ENCODE results near the gene ESR1. TPM values are rescaled to one million over a fixed set of nuclear protein-coding genes. Genes with fewer than 3 reads are reported as not detected.

Gene ESR1
- total RNA-seq, 2 experiments from 2014 or later: 0.06 TPM; not detected in 1

DNA sequence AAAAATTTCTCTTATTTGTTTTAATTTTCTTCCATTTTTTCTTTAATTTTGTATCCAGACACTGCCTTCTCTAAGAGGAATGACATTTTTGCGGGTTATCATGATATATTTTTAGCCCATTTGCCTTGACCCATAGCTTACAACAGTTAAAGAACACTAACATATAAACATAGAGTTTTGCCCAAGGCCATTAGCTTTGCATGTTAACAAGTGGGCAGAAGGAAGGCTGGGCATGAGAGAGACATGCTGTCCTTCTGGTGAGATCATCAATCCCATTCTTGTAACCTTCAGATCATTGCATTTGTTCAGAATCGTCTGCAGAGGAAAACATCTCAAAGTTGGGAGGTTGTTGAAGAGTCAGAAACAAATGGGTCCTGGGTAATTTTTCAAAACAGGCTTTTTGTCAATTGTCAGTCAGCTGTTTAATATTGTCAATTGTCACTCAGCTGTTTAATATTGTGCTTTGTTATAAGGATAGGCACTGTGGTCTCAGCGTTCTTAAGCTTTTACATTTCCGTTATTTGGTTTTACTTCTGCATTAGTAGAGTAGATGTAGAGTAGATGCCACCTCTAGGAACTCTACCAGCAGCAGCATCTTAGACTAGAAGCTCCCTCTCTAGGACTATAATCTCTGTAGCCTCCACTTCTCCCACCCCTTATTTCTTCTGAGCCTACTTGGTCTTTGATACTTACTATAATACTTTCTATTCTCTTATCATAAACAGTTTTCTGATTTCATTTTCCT, 243.1 kb downstream of the ESR1 start:
- TF ChIP-seq, protein P1, sequence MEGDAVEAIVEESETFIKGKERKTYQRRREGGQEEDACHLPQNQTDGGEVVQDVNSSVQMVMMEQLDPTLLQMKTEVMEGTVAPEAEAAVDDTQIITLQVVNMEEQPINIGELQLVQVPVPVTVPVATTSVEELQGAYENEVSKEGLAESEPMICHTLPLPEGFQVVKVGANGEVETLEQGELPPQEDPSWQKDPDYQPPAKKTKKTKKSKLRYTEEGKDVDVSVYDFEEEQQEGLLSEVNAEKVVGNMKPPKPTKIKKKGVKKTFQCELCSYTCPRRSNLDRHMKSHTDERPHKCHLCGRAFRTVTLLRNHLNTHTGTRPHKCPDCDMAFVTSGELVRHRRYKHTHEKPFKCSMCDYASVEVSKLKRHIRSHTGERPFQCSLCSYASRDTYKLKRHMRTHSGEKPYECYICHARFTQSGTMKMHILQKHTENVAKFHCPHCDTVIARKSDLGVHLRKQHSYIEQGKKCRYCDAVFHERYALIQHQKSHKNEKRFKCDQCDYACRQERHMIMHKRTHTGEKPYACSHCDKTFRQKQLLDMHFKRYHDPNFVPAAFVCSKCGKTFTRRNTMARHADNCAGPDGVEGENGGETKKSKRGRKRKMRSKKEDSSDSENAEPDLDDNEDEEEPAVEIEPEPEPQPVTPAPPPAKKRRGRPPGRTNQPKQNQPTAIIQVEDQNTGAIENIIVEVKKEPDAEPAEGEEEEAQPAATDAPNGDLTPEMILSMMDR (conservative IDR thresholded peaks at IDR 0.05; ENCODE audit: low read length): no peak
- Histone ChIP-seq H3K79me2 (ENCODE audit: insufficient read depth, low read depth, low read length) (no peaks in the 10 kb centered on the region), H3K9me3 (ENCODE audit: low read length) (no peaks in the 10 kb centered on the region), H4K20me1 (ENCODE audit: insufficient read depth, low read length) (no peaks in the 10 kb centered on the region), H3K4me2 (ENCODE audit: low read length) (no peak overlapping the region), H3K36me3 (ENCODE audit: insufficient read depth, low read length) (no peaks in the 10 kb centered on the region), H3K4me1 (ENCODE audit: insufficient read depth, low read length, poor library complexity, severe bottlenecking) (no peaks in the 10 kb centered on the region), H3K9me2 (ENCODE audit: insufficient read depth, low read length) (no peaks in the 10 kb centered on the region), H2AFZ (ENCODE audit: low read length) (no peak overlapping the region), H3K27ac (ENCODE audit: low read depth, low read length, poor library complexity, severe bottlenecking) (no peak overlapping the region), H3K4me3 (ENCODE audit: low read depth, low read length, poor library complexity, severe bottlenecking) (no peak overlapping the region)
- intact Hi-C loops (cut with micrococcal nuclease; ENCODE audit: unreplicated experiment): no loop called here
- no TSS peak for BruUV-seq (replicated peaks)
- POLR2A ChIA-PET: interaction anchor here (1.0 to 1.2 kb wide), 2 partner anchors 25 to 469 kb away, joined by 3 to 4 read pairs; no protein-coding TSS in a partner anchor
- CTCF ChIA-PET (ENCODE audit: unreplicated experiment): no interaction called here
- DNase-seq (ENCODE audit: low spot score): no peak

DNA sequence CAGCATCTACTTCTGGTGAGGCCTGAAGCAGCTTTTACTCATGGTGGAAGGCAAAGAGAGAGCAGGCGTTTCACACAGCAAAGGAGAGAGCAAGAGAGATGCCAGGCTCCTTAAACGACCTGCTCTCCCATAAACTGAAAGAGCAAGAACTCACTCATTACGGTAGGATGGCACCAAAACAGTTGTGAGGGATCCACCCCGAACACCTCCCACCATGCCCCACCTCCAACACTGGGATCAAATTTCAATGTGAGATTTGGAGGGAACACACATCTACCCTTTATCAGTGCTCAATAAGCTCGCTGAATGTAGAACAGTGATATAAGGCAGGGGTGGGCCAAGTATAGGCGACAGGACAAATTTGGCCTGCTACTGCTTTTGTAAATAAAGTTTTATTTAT, 244.6 kb downstream of the ESR1 start:
- BruUV-seq (replicated peaks): no TSS peak

DNA sequence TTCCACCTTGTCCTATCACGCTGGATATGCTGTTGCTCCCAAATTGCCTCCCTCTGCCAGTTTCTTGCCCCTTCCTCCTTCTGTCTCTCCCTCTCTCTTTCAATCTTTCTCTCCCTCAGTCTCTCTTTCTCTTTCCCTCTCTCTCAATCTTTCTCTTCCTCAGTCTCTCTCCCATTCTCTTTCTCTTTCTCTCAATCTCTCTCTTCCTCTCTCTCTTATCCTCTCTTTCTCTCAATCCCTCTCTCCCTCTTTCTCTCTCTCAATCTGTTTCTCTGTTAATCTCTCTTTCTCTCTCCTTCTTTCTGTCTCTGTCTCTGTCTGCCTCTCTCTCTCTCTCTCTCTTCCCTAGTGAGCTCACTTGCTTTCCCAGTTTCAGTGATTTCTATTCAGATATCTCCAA, 245.8 kb downstream of the ESR1 start:
- CTCF ChIA-PET (ENCODE audit: unreplicated experiment): no interaction called here
- no TSS peak for BruUV-seq (replicated peaks)
- H4K20me1 ChIP-seq (ENCODE audit: insufficient read depth, low read length): no peaks in the 10 kb centered on the region
- H3K4me2 ChIP-seq (ENCODE audit: low read length): no peak overlapping the region
- H3K36me3 ChIP-seq (ENCODE audit: insufficient read depth, low read length): no peaks in the 10 kb centered on the region
- H3K9me3 ChIP-seq (ENCODE audit: low read length): no peaks in the 10 kb centered on the region
- H2AFZ ChIP-seq (ENCODE audit: low read length): no peak overlapping the region
- H3K4me1 ChIP-seq (ENCODE audit: insufficient read depth, low read length, poor library complexity, severe bottlenecking): no peaks in the 10 kb centered on the region
- POLR2A ChIA-PET: interaction anchor here (0.6 to 1.2 kb wide), 2 partner anchors 12 to 498 kb away, joined by 3 read pairs; no protein-coding TSS in a partner anchor
- no peak for TF ChIP-seq EZH2phosphoT487 (IDR thresholded peaks at IDR 0.05; ENCODE audit: borderline replicate concordance, low read depth, low read length)
- TF ChIP-seq, protein P1 (conservative IDR thresholded peaks at IDR 0.05; ENCODE audit: low read length): no peak
- H3K9me2 ChIP-seq (ENCODE audit: insufficient read depth, low read length): no peaks in the 10 kb centered on the region
- no peak overlapping the region for H3K27ac ChIP-seq (ENCODE audit: low read depth, low read length, poor library complexity, severe bottlenecking)
- H3K79me2 ChIP-seq (ENCODE audit: insufficient read depth, low read depth, low read length): no peaks in the 10 kb centered on the region
- no peak overlapping the region for H3K4me3 ChIP-seq (ENCODE audit: low read depth, low read length, poor library complexity, severe bottlenecking)
- intact Hi-C loops (cut with micrococcal nuclease; ENCODE audit: unreplicated experiment): no loop called here
- no peak for DNase-seq (ENCODE audit: low spot score)

More for the DNA sequence above, 244.6 kb downstream of the ESR1 start:
- H3K4me1 ChIP-seq (ENCODE audit: insufficient read depth, low read length, poor library complexity, severe bottlenecking): no peaks in the 10 kb centered on the region
- H3K4me3 ChIP-seq (ENCODE audit: low read depth, low read length, poor library complexity, severe bottlenecking): no peak overlapping the region
- H3K4me2 ChIP-seq (ENCODE audit: low read length): no peak overlapping the region
- no peak overlapping the region for H2AFZ ChIP-seq (ENCODE audit: low read length)
- ChIA-PET POLR2A (interaction anchor here (1.0 kb wide), 1 partner anchor 471 kb away, joined by 3 read pairs; no protein-coding TSS in a partner anchor), CTCF (ENCODE audit: unreplicated experiment) (no interaction called here)
- no peaks in the 10 kb centered on the region for H3K9me3 ChIP-seq (ENCODE audit: low read length)
- H3K9me2 ChIP-seq (ENCODE audit: insufficient read depth, low read length): no peaks in the 10 kb centered on the region
- intact Hi-C loops (cut with micrococcal nuclease; ENCODE audit: unreplicated experiment): no loop called here
- no peak overlapping the region for H3K27ac ChIP-seq (ENCODE audit: low read depth, low read length, poor library complexity, severe bottlenecking)
- no peaks in the 10 kb centered on the region for H3K36me3 ChIP-seq (ENCODE audit: insufficient read depth, low read length)
- no peaks in the 10 kb centered on the region for H4K20me1 ChIP-seq (ENCODE audit: insufficient read depth, low read length)
- DNase-seq (ENCODE audit: low spot score): no peak
- no peaks in the 10 kb centered on the region for H3K79me2 ChIP-seq (ENCODE audit: insufficient read depth, low read depth, low read length)
- TF ChIP-seq EZH2phosphoT487 (IDR thresholded peaks at IDR 0.05; ENCODE audit: borderline replicate concordance, low read depth, low read length): no peak
- TF ChIP-seq, protein P1 (conservative IDR thresholded peaks at IDR 0.05; ENCODE audit: low read length): no peak
